ENCODE measurements around the gene ADAM11. TPM values are rescaled to one million over a fixed set of nuclear protein-coding genes. Genes with fewer than 3 reads are reported as not detected.
A peak's percentile ranks its signal among the peaks of the same experiment; 100 is the strongest.

The ADAM11 gene
- total and polyA plus RNA-seq, 2 of the 13 experiments (the other 11 are each of a cell fraction or from before 2014, with no cell fraction given) = 0.38 to 0.91 TPM

DNA sequence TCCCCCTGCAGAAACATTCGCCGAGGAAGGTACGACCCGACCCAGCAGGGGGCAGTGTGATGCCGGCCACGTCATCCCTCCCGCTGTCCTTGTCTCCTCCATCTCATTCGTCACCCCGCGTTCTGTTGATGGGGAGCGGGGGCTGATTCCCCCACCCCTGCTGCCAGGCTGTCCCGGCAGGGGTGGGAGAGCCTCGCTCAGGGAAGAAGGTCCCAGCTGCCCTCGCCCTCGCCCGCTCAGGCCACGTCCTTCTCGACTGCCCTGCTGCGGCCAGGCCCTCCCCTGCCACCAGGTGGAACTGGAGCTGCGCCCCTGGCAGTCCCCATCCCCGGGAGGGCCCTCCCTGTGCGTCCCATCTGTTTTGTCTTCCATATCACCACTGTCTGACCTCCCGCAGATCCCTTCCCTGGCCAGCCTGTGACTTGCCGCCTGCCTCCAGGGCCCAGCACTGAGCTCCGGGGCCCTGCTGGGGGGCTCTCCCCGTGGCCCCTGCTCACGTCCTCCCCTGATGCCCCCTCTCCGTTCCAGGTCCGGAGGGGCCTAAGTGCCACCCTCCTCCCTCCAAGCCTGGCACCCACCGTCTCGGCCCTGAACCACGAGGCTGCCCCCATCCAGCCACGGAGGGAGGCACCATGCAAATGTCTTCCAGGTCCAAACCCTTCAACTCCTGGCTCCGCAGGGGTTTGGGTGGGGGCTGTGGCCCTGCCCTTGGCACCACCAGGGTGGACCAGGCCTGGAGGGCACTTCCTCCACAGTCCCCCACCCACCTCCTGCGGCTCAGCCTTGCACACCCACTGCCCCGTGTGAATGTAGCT is 20.6 kb downstream of the ADAM11 start (continued):
- TF ChIP-seq, protein P1, sequence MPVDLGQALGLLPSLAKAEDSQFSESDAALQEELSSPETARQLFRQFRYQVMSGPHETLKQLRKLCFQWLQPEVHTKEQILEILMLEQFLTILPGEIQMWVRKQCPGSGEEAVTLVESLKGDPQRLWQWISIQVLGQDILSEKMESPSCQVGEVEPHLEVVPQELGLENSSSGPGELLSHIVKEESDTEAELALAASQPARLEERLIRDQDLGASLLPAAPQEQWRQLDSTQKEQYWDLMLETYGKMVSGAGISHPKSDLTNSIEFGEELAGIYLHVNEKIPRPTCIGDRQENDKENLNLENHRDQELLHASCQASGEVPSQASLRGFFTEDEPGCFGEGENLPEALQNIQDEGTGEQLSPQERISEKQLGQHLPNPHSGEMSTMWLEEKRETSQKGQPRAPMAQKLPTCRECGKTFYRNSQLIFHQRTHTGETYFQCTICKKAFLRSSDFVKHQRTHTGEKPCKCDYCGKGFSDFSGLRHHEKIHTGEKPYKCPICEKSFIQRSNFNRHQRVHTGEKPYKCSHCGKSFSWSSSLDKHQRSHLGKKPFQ (CRISPR knock-in tag; IDR thresholded peaks at IDR 0.05; ENCODE audit: insufficient replicate concordance) = no peak
- TF ChIP-seq, protein P2, sequence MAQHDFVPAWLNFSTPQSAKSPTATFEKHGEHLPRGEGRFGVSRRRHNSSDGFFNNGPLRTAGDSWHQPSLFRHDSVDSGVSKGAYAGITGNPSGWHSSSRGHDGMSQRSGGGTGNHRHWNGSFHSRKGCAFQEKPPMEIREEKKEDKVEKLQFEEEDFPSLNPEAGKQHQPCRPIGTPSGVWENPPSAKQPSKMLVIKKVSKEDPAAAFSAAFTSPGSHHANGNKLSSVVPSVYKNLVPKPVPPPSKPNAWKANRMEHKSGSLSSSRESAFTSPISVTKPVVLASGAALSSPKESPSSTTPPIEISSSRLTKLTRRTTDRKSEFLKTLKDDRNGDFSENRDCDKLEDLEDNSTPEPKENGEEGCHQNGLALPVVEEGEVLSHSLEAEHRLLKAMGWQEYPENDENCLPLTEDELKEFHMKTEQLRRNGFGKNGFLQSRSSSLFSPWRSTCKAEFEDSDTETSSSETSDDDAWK (CRISPR knock-in tag; IDR thresholded peaks at IDR 0.05) = no peak
- TF ChIP-seq ZNF747 (CRISPR knock-in tag; IDR thresholded peaks at IDR 0.05; ENCODE audit: borderline replicate concordance) (no peak), ISL2 (CRISPR knock-in tag; IDR thresholded peaks at IDR 0.05) (peak; percentile 39; the same call in 1 of the 2 replicates), KLF12 (CRISPR knock-in tag; IDR thresholded peaks at IDR 0.05; ENCODE audit: borderline replicate concordance) (no peak), ZNF777 (CRISPR knock-in tag; IDR thresholded peaks at IDR 0.05) (peak; percentile 68), FOXK2 (IDR thresholded peaks at IDR 0.05) (no peak), NFE2 (CRISPR knock-in tag; IDR thresholded peaks at IDR 0.05) (no peak), RAD21 (CRISPR knock-in tag; IDR thresholded peaks at IDR 0.05) (peak; percentile 89; the same call in 1 of the 2 replicates), ATRX (CRISPR knock-in tag; IDR thresholded peaks at IDR 0.05; ENCODE audit: borderline replicate concordance) (no peak), EZH2 (conservative IDR thresholded peaks at IDR 0.05; ENCODE audit: low read depth, low read length) (no peak), HOXD1 (CRISPR knock-in tag; IDR thresholded peaks at IDR 0.05) (peak; percentile 48; the same call in 1 of the 2 replicates), LCORL (IDR thresholded peaks at IDR 0.05) (no peak), LCORL (CRISPR knock-in tag; IDR thresholded peaks at IDR 0.05) (peak; percentile 56; the same call in 1 of the 2 replicates), ZNF138 (CRISPR knock-in tag; IDR thresholded peaks at IDR 0.05; ENCODE audit: low read depth) (no peak), CEBPB (IDR thresholded peaks at IDR 0.05; ENCODE audit: borderline replicate concordance, low read depth, low read length) (no peak), CENPX (CRISPR knock-in tag; IDR thresholded peaks at IDR 0.05) (no peak), ZFP36L2 (CRISPR knock-in tag; IDR thresholded peaks at IDR 0.05) (no peak), MED8 (CRISPR knock-in tag; IDR thresholded peaks at IDR 0.05; ENCODE audit: insufficient replicate concordance) (no peak), ZNF546 (CRISPR knock-in tag; conservative IDR thresholded peaks at IDR 0.05) (0 out of 2 replicates have a peak, but pooled peaks have one; percentile 75), GATA4 (IDR thresholded peaks at IDR 0.05; ENCODE audit: borderline replicate concordance, low read depth) (no peak), ARID2 (CRISPR knock-in tag; IDR thresholded peaks at IDR 0.05; ENCODE audit: borderline replicate concordance) (no peak), ZNF121 (CRISPR knock-in tag; IDR thresholded peaks at IDR 0.05) (no peak)
- TF ChIP-seq, protein P3, sequence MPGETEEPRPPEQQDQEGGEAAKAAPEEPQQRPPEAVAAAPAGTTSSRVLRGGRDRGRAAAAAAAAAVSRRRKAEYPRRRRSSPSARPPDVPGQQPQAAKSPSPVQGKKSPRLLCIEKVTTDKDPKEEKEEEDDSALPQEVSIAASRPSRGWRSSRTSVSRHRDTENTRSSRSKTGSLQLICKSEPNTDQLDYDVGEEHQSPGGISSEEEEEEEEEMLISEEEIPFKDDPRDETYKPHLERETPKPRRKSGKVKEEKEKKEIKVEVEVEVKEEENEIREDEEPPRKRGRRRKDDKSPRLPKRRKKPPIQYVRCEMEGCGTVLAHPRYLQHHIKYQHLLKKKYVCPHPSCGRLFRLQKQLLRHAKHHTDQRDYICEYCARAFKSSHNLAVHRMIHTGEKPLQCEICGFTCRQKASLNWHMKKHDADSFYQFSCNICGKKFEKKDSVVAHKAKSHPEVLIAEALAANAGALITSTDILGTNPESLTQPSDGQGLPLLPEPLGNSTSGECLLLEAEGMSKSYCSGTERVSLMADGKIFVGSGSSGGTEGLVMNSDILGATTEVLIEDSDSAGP (CRISPR knock-in tag; IDR thresholded peaks at IDR 0.05; ENCODE audit: borderline replicate concordance) = peak; percentile 83; the same call in 1 of the 2 replicates
- TF ChIP-seq, protein P4, sequence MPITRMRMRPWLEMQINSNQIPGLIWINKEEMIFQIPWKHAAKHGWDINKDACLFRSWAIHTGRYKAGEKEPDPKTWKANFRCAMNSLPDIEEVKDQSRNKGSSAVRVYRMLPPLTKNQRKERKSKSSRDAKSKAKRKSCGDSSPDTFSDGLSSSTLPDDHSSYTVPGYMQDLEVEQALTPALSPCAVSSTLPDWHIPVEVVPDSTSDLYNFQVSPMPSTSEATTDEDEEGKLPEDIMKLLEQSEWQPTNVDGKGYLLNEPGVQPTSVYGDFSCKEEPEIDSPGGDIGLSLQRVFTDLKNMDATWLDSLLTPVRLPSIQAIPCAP (CRISPR knock-in tag; IDR thresholded peaks at IDR 0.05; ENCODE audit: low read depth) = no peak
- TF ChIP-seq, protein P5, sequence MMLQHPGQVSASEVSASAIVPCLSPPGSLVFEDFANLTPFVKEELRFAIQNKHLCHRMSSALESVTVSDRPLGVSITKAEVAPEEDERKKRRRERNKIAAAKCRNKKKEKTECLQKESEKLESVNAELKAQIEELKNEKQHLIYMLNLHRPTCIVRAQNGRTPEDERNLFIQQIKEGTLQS (CRISPR knock-in tag; IDR thresholded peaks at IDR 0.05) = peak; percentile 87
